Stimulated activated effector memory CD8-positive, alpha-beta T cell treated with anti-CD3 and anti-CD28 coated beads, Interleukin-12 subunit alpha, Interleukin-12 subunit beta, amount 100 ng/mL, for 72 hours (primary cell): ENCODE data around the gene MSI2.

Source experiments
- ATAC-seq: fragments of 150-1000 bp; cut with Tn5 transposase; 2 replicates; pipeline ENCODE4 v1.10.0; 2021
- DNase-seq, 2 donors: peaks; one replicate each; pipeline ENCODE4 v3.0.0; 2021 to 2022; ENCODE audit warnings: low spot score in 2 of 2
- H3K27ac Mint-ChIP-seq: one replicate; pipeline ENCODE4 v1.8.0; 2022; ENCODE audit warnings: mild to moderate bottlenecking, mixed read lengths
- H3K36me3 Mint-ChIP-seq: one replicate; pipeline ENCODE4 v1.8.0; 2022; ENCODE audit warnings: mild to moderate bottlenecking, mixed read lengths
- H3K4me1 Mint-ChIP-seq: one replicate; pipeline ENCODE4 v1.8.0; 2022; ENCODE audit warnings: mixed read lengths
- H3K4me3 Mint-ChIP-seq: one replicate; pipeline ENCODE4 v1.8.0; 2022; ENCODE audit warnings: mild to moderate bottlenecking, mixed read lengths
- H3K9me3 Mint-ChIP-seq: one replicate; pipeline ENCODE4 v1.8.0; 2022; ENCODE audit warnings: mixed read lengths

MSI2 gene

GRCh38 chr17:57666201-57666870 lies 410.0 kb downstream of the MSI2 start:
- H3K4me3 Mint-ChIP-seq = no peak overlapping the region
- no peaks in the 10 kb centered on the region for H3K36me3 Mint-ChIP-seq
- no peaks in the 10 kb centered on the region for H3K9me3 Mint-ChIP-seq
- DNase-seq = no peak
- H3K27ac Mint-ChIP-seq = peak overlapping the region; percentile 89
- ATAC-seq = no peak
- peaks cover 32% of the 10 kb centered on the region for H3K4me1 Mint-ChIP-seq

- DNase-seq = no peak
- Mint-ChIP-seq H3K9me3 (no peaks in the 10 kb centered on the region), H3K27ac (peak overlapping the region; percentile 89), H3K36me3 (no peaks in the 10 kb centered on the region), H3K4me1 (peaks cover 37% of the 10 kb centered on the region), H3K4me3 (no peak overlapping the region)
- ATAC-seq = no peak
These were observed 410.6 kb downstream of the MSI2 start for GRCh38 chr17:57666946-57667345.

DNA sequence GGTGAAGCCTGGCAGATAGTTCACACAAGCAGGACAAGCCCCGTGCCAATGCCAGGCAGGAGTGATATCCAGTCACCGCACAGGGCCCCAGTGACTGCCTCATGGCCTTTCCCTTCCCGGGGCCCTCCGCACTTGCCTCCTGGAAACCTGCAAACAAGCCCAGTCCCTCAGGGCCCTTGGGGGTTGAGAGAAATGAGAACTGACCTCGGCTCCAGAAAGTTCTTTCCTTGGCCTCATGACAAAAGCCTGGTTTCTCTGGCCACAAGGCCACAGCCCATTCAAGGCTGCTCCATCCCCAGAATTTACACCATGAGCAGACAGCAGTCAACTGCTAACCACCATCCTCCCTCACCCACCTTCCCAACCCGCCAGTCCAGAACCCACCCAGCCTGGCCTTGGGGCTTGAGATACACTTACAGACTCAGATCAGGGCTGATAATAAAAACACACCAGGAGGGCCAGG lies 411.2 kb downstream of the MSI2 start:
- Mint-ChIP-seq H3K4me3 (no peak overlapping the region), H3K27ac (peak overlapping the region; percentile 89), H3K36me3 (no peaks in the 10 kb centered on the region), H3K4me1 (peaks cover 41% of the 10 kb centered on the region), H3K9me3 (no peaks in the 10 kb centered on the region)
- ATAC-seq = no peak
- no peak for DNase-seq

DNA sequence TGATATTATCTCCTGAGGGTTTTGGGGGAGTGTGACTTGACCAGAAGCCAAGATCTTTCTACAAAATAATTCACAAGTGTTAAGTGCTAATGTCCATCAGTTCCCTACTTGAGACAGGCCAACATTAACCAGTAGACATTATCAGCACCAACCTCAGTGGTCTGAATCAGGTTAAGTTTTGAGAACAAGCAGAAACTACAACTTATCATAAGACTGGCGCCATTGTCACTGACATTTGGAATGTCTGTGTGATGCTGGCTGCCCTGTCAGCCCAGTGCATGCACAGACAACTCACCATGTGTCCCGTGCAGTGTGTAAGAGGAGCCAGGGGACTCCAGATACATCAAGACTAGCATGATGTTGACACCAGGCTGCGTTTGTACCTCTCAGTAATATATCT lies 412.0 kb downstream of the MSI2 start:
- peaks cover 6% of the 10 kb centered on the region for H3K36me3 Mint-ChIP-seq
- H3K27ac Mint-ChIP-seq = peak overlapping the region; percentile 89
- DNase-seq (peak in 1 of 2 donors; percentile 4), ATAC-seq (no peak)
- H3K9me3 Mint-ChIP-seq = no peaks in the 10 kb centered on the region
- H3K4me1 Mint-ChIP-seq = peaks cover 45% of the 10 kb centered on the region
- H3K4me3 Mint-ChIP-seq = no peak overlapping the region

DNA sequence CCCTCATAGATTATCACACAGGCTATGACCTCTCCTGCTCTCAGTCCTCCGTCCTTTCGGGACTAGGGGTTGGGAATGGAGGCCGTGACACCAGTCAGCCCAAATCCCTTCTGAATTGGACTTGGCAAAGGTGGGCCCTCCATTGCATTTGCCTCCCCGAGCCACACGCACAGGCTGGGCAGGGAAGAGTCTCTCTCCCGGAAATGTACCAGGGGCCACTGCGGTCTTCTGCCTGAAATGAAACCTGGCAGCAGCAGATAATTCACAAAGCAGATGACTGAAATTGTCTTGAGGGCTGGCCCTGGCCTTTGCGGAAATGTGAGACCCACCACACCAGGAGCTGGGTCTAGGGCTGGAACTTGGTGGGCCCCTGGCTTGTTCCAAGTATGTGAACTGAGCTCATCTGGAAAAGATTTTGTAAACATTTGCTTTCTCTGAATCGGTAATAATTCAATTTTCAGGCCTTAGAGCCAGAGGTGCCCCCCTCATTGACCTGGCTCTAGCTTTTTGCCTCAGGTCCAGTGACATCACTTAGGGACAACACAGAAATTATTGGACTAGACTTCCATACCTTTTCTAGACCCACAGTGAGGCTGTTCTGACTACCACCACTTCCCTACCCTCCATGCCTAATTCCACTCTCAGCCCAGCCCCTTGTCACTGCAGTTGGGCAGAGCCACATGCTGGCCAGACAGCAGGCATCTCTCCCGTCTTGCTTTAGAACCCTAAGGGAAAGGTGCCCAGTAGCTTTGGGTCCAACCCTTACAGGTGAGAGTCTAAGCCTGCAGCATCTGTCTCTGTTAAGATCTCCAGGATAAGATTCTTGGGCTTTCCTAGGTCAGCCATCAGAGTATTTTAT lies 413.6 kb downstream of the MSI2 start:
- peak overlapping the region; percentile 89 for H3K27ac Mint-ChIP-seq
- peak in 1 of 2 donors; percentile 41 for DNase-seq
- no peak overlapping the region for H3K4me3 Mint-ChIP-seq
- peaks cover 6% of the 10 kb centered on the region for H3K36me3 Mint-ChIP-seq
- no peak for ATAC-seq
- peaks cover 36% of the 10 kb centered on the region for H3K4me1 Mint-ChIP-seq
- H3K9me3 Mint-ChIP-seq = no peaks in the 10 kb centered on the region

- H3K27ac Mint-ChIP-seq = peak overlapping the region; percentile 89
- H3K36me3 Mint-ChIP-seq = peaks cover 6% of the 10 kb centered on the region
- peak in 1 of 2 donors; percentile 50 for DNase-seq
- no peak overlapping the region for H3K4me3 Mint-ChIP-seq
- H3K4me1 Mint-ChIP-seq = peaks cover 35% of the 10 kb centered on the region
- H3K9me3 Mint-ChIP-seq = no peaks in the 10 kb centered on the region
- peak; percentile 78 for ATAC-seq
These were observed 414.6 kb downstream of the MSI2 start for GRCh38 chr17:57670769-57671569.

DNA sequence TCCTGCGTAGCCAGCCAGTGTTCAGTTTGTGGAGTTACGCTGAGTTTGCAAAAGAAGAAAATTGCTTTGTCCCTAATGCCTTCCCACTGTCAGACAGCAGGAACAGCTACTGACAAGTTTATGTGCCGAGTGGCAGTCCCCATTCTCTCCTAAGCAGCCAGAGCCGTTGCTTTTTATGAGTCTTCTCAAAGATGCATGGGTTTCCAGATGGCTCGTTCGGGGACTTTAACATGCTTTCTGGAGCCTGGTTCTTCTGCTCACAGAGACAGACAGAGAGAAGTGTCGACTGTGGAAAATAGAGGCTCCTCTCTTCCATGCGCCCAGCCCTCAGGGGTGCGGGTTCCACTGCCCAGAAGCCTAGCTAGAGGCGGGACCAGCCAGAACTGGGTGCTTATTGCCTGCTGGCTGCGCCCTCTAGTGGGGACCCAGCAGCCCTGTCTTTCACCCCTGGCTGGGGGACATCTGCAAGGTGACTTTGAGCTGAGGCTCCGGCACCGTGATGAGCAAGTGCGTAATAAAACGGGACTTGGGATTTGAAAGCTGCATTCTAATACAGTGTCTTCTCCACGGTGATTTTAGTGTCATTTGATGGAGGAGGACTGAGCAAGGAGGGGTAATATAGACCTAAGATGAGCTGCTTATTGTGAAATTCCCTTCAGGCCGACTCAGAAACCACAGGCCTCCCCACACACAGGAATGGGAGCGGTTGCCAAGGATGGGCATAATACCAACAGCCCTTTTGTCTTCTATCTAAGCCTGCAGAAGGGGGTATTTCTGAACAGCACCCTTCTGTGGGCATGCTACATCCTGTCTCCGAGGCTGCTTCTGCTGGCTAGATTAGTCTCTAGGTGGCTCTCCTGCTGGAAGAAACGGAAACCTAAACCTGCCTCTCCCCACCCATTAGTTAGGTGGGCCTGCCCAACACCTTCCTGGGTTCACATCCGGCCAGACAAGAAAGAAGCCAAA lies 415.6 kb downstream of the MSI2 start:
- peak; percentile 62 to 85 for DNase-seq
- Mint-ChIP-seq H3K4me1 (peaks cover 37% of the 10 kb centered on the region), H3K36me3 (peaks cover 6% of the 10 kb centered on the region), H3K27ac (peak overlapping the region; percentile 89), H3K4me3 (peak overlapping the region; percentile 42), H3K9me3 (no peaks in the 10 kb centered on the region)
- peak; percentile 92 for ATAC-seq

DNA sequence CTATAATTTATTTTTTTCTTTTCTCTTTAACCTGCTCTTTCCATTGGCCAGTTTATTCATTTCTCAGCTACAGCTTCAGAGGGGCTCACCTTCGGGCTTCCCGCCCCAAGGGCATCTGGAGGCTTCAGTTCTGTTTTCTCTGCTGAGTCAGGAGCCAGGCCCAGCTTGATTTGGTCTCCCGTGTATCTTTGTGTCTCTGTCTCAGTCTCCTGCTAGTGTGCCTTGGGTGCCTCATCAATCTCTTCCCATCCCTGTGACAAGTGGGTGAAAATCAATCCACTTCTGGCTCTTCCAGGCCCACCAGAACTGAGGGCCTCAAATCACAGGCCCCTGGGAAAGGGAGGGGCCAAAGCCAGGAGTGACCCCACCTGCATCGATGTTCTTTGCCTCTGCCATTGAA lies 416.6 kb downstream of the MSI2 start:
- DNase-seq = peak in 1 of 2 donors; percentile 38
- no peak overlapping the region for H3K4me3 Mint-ChIP-seq
- H3K36me3 Mint-ChIP-seq = peaks cover 8% of the 10 kb centered on the region

DNA sequence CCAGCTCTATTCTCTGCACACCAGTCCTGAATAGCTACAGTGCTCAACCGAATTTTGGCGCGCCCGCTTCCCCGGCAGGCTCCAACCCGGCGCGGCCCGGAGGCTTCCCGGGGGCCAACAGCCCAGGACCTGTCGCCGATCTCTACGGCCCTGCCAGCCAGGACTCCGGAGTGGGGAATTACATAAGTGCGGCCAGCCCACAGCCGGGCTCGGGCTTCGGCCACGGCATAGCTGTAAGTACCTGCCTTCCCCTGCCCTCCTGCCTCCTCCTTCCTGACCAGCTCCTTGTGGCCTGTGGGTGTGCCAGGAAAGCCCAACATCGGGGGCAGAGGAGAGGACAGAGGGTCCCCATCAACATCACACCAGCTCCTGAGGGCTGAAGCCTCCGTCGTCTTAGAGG lies 418.6 kb downstream of the MSI2 start:
- Mint-ChIP-seq H3K4me1 (peaks cover 41% of the 10 kb centered on the region), H3K27ac (no peak overlapping the region), H3K9me3 (no peaks in the 10 kb centered on the region), H3K36me3 (peaks cover 18% of the 10 kb centered on the region), H3K4me3 (no peak overlapping the region)
- ATAC-seq (no peak), DNase-seq (peak in 1 of 2 donors; percentile 38)

More for the DNA sequence above, 416.6 kb downstream of the MSI2 start:
- Mint-ChIP-seq H3K4me1 (peaks cover 42% of the 10 kb centered on the region), H3K27ac (peak overlapping the region; percentile 89), H3K9me3 (no peaks in the 10 kb centered on the region)
- ATAC-seq = no peak

- peaks cover 18% of the 10 kb centered on the region for H3K36me3 Mint-ChIP-seq
- no peak overlapping the region for H3K27ac Mint-ChIP-seq
- no peaks in the 10 kb centered on the region for H3K9me3 Mint-ChIP-seq
- ATAC-seq (no peak), DNase-seq (peak in 1 of 2 donors; percentile 28)
- peaks cover 33% of the 10 kb centered on the region for H3K4me1 Mint-ChIP-seq
- H3K4me3 Mint-ChIP-seq = no peak overlapping the region
These were observed 419.4 kb downstream of the MSI2 start for GRCh38 chr17:57675427-57676387.

GRCh38 chr17:57676543-57676942 lies 420.2 kb downstream of the MSI2 start:
- no peaks in the 10 kb centered on the region for H3K9me3 Mint-ChIP-seq
- peaks cover 25% of the 10 kb centered on the region for H3K4me1 Mint-ChIP-seq
- peak in 1 of 2 donors; percentile 13 for DNase-seq
- H3K4me3 Mint-ChIP-seq = no peak overlapping the region
- peak overlapping the region; percentile 48 for H3K27ac Mint-ChIP-seq
- ATAC-seq = no peak
- H3K36me3 Mint-ChIP-seq = peaks cover 19% of the 10 kb centered on the region

DNA sequence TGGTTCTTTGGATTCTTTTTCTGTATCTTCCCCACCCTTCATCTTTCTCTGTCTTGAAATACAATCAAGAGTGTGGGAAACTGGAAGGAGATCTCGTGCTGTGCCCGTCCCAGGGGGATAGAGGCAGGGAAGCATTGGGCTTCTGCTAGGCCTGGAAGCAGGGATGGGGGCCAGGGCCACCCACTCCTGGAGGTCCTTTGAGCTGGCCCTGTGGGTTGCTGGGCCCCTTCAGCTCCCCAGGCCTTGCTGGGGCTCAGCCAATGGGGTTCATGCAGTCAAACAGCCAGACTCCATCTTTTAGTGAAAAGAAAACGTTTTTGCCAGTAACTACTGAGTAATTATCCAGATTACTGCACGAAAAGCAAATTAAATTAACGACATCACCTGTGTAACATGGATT lies 421.0 kb downstream of the MSI2 start:
- no peak overlapping the region for H3K4me3 Mint-ChIP-seq
- ATAC-seq (no peak), DNase-seq (peak in 1 of 2 donors; percentile 6)
- peak overlapping the region; percentile 48 for H3K27ac Mint-ChIP-seq
- H3K9me3 Mint-ChIP-seq = no peaks in the 10 kb centered on the region
- peaks cover 17% of the 10 kb centered on the region for H3K4me1 Mint-ChIP-seq
- H3K36me3 Mint-ChIP-seq = peaks cover 25% of the 10 kb centered on the region

DNA sequence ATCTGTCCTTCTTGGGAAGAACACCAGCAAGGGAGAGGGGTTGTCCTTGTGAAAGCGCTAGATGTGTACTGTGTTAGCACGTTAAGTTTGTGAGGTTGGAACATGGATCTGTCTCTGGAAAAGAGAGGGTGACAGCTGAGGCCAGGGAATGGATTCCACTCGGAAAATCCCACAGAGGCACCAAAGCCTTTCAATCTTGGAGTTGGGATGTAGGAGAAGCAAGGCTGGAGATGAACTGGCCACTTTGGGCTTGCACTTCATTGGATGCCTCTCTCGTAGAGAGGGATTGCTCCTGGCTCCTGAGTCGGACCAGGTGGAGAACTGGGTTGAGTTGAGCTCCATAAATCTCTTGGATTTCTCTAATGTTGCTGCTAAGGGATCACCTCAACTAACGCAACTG lies 421.5 kb downstream of the MSI2 start:
- H3K27ac Mint-ChIP-seq = peak overlapping the region; percentile 48
- peaks cover 11% of the 10 kb centered on the region for H3K4me1 Mint-ChIP-seq
- peaks cover 24% of the 10 kb centered on the region for H3K36me3 Mint-ChIP-seq
- DNase-seq (peak in 1 of 2 donors; percentile 39), ATAC-seq (no peak)
- no peaks in the 10 kb centered on the region for H3K9me3 Mint-ChIP-seq
- no peak overlapping the region for H3K4me3 Mint-ChIP-seq
